WTC11 (cell line): ENCODE data around the gene TEDC2. TPM values are rescaled to one million over a fixed set of nuclear protein-coding genes. Genes with fewer than 3 reads are reported as not detected.

Source experiments
- ATAC-seq: fragments of 200-7000 bp; cut with Tn5 transposase; 2 replicates; pipeline ENCODE4 v1.10.0; 2021; ENCODE audit warnings: mild to moderate bottlenecking, moderate library complexity
- CTCF ChIA-PET: fragments of 300-600 bp; sonication (Branson Sonifier 250); formaldehyde crosslinking; loops from one replicate; lab custom pipeline; 2021; ENCODE audit warnings: antibody characterized with exemption; lab: Charles Lee
- POLR2A ChIA-PET: fragments of 350-600 bp; sonication (Branson Sonifier 250); formaldehyde crosslinking; loops from one replicate; lab custom pipeline; 2021; ENCODE audit warnings: antibody characterized with exemption; lab: Charles Lee
- DNase-seq: peaks from one replicate; pipeline ENCODE4 v3.0.0; 2021; ENCODE audit warnings: low spot score
- H3K27ac Mint-ChIP-seq: 2 replicates; pipeline ENCODE4 v1.8.0; 2021; ENCODE audit warnings: mixed read lengths
- H3K27me3 Mint-ChIP-seq: 2 replicates; pipeline ENCODE4 v1.8.0; 2021; ENCODE audit warnings: low read depth, mild to moderate bottlenecking, moderate library complexity, mixed read lengths
- H3K36me3 Mint-ChIP-seq: 2 replicates; pipeline ENCODE4 v1.8.0; 2021; ENCODE audit warnings: mixed read lengths
- H3K4me1 Mint-ChIP-seq: 2 replicates; pipeline ENCODE4 v1.8.0; 2022; ENCODE audit warnings: mixed read lengths
- H3K4me3 Mint-ChIP-seq: 2 replicates; pipeline ENCODE4 v1.8.0; 2021; ENCODE audit warnings: mild to moderate bottlenecking, moderate library complexity, mixed read lengths
- H3K9me3 Mint-ChIP-seq: 2 replicates; pipeline ENCODE4 v1.8.0; 2021; ENCODE audit warnings: mixed read lengths
- FOXK1 ChIP-seq: sonication (generic); formaldehyde crosslinking; IDR thresholded peaks from 2 replicates; pipeline ENCODE4 v1.8.0; 2022; ENCODE audit warnings: mild to moderate bottlenecking, moderate library complexity, missing genetic modification reagents
- IRF2 ChIP-seq: sonication (generic); formaldehyde crosslinking; IDR thresholded peaks from 2 replicates; pipeline ENCODE4 v1.8.0; 2022; ENCODE audit warnings: low read depth, missing genetic modification reagents, borderline replicate concordance
- JUN ChIP-seq: sonication (generic); formaldehyde crosslinking; IDR thresholded peaks from 2 replicates; pipeline ENCODE4 v1.8.0; 2023; ENCODE audit warnings: mild to moderate bottlenecking, missing genetic modification reagents
- NFE2L1 ChIP-seq: sonication (generic); formaldehyde crosslinking; IDR thresholded peaks from 2 replicates; pipeline ENCODE4 v1.8.1; 2023; ENCODE audit warnings: missing genetic modification reagents
- PRRX2 ChIP-seq: fragments of 250-450 bp; sonication (Bioruptor Pico); IDR thresholded peaks from 2 replicates; pipeline ENCODE4 v1.8.0; 2021; ENCODE audit warnings: mild to moderate bottlenecking
- SOX15 ChIP-seq: fragments of 250-450 bp; sonication (Bioruptor Pico); IDR thresholded peaks from 2 replicates; pipeline ENCODE4 v1.9.0; 2021; ENCODE audit warnings: mild to moderate bottlenecking
- SP1 ChIP-seq: sonication (generic); formaldehyde crosslinking; conservative IDR thresholded peaks from 2 replicates; pipeline ENCODE4 v1.8.1; 2022; ENCODE audit warnings: missing genetic modification reagents
- TP53 ChIP-seq: sonication (generic); formaldehyde crosslinking; IDR thresholded peaks from 2 replicates; pipeline ENCODE4 v1.8.1; 2023; ENCODE audit warnings: mild to moderate bottlenecking, missing genetic modification reagents
- ZNF232 ChIP-seq: sonication (generic); formaldehyde crosslinking; IDR thresholded peaks from 2 replicates; pipeline ENCODE4 v1.8.0; 2022; ENCODE audit warnings: mild to moderate bottlenecking, missing genetic modification reagents
- ZNF396 ChIP-seq: fragments of 250-450 bp; sonication (Bioruptor Pico); IDR thresholded peaks from 2 replicates; pipeline ENCODE4 v1.8.0; 2021; ENCODE audit warnings: mild to moderate bottlenecking, moderate library complexity, borderline replicate concordance
- ZNF423 ChIP-seq: fragments of 250-450 bp; sonication (Bioruptor Pico); IDR thresholded peaks from 2 replicates; pipeline ENCODE4 v2.1.2; 2022; ENCODE audit warnings: mild to moderate bottlenecking, moderate library complexity
- total RNA-seq: library from RNA; stranded (reverse); gene quantifications from 3 replicates; pipeline ENCODE4 v1.2.3, GENCODE V29; 2021
- TF ChIP-seq, protein P1 (sequence below): fragments of 250-450 bp; sonication (Bioruptor Pico); IDR thresholded peaks from 2 replicates; pipeline ENCODE4 v1.8.0; 2021; ENCODE audit warnings: mild to moderate bottlenecking
- TF ChIP-seq, protein P2 (sequence below): fragments of 250-450 bp; sonication (Bioruptor Pico); IDR thresholded peaks from 2 replicates; pipeline ENCODE4 v1.9.0; 2021; ENCODE audit warnings: mild to moderate bottlenecking
- TF ChIP-seq, protein P3 (sequence below): fragments of 250-450 bp; sonication (Bioruptor Pico); IDR thresholded peaks from 2 replicates; pipeline ENCODE4 v1.9.0; 2021; ENCODE audit warnings: moderate library complexity, mild to moderate bottlenecking, inconsistent platforms, borderline replicate concordance
- TF ChIP-seq, protein P4 (sequence below): sonication (generic); formaldehyde crosslinking; IDR thresholded peaks from 2 replicates; pipeline ENCODE4 v1.8.0; 2022; ENCODE audit warnings: mild to moderate bottlenecking, missing genetic modification reagents
- TF ChIP-seq, protein P5 (sequence below): sonication (generic); formaldehyde crosslinking; IDR thresholded peaks from 2 replicates; pipeline ENCODE4 v1.8.1; 2023; ENCODE audit warnings: mild to moderate bottlenecking, missing genetic modification reagents, moderate library complexity
- TF ChIP-seq, protein P6 (sequence below): sonication (generic); formaldehyde crosslinking; IDR thresholded peaks from 2 replicates; pipeline ENCODE4 v1.8.0; 2023; ENCODE audit warnings: mild to moderate bottlenecking, missing genetic modification reagents

The TEDC2 gene
- total RNA-seq, 1 experiment from 2014 or later = 61.6 TPM

DNA sequence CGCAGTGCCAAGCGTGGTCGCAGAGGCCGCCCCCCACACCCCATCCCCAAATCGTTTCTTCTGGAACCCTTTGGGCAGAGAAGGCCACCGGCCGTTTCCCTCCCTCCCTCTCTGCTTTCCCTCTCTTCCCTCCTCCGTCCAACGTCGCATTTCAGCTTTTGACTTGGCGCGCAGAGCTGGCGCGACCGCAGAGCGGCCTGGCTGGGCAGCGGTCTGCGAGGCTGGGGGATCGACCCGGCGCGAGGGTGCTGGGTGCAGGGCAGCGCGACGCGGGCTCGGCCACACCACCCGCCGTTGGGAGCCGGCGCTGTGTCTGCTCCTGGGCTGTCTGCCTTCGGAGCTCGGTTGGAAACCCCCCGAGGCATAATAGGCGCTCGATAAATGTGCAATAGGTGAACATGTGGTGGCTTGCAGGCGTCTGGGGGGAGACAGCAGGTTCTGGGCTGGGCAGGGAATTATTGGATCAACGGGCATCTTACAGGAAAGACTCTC lies 8.4 kb downstream of the TEDC2 start (continued):
- no peak for TF ChIP-seq SOX15 (CRISPR knock-in tag)
- TF ChIP-seq, protein P1, sequence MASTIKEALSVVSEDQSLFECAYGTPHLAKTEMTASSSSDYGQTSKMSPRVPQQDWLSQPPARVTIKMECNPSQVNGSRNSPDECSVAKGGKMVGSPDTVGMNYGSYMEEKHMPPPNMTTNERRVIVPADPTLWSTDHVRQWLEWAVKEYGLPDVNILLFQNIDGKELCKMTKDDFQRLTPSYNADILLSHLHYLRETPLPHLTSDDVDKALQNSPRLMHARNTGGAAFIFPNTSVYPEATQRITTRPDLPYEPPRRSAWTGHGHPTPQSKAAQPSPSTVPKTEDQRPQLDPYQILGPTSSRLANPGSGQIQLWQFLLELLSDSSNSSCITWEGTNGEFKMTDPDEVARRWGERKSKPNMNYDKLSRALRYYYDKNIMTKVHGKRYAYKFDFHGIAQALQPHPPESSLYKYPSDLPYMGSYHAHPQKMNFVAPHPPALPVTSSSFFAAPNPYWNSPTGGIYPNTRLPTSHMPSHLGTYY (CRISPR knock-in tag) = no peak
- no peak for TF ChIP-seq PRRX2 (CRISPR knock-in tag)
- TF ChIP-seq, protein P2, sequence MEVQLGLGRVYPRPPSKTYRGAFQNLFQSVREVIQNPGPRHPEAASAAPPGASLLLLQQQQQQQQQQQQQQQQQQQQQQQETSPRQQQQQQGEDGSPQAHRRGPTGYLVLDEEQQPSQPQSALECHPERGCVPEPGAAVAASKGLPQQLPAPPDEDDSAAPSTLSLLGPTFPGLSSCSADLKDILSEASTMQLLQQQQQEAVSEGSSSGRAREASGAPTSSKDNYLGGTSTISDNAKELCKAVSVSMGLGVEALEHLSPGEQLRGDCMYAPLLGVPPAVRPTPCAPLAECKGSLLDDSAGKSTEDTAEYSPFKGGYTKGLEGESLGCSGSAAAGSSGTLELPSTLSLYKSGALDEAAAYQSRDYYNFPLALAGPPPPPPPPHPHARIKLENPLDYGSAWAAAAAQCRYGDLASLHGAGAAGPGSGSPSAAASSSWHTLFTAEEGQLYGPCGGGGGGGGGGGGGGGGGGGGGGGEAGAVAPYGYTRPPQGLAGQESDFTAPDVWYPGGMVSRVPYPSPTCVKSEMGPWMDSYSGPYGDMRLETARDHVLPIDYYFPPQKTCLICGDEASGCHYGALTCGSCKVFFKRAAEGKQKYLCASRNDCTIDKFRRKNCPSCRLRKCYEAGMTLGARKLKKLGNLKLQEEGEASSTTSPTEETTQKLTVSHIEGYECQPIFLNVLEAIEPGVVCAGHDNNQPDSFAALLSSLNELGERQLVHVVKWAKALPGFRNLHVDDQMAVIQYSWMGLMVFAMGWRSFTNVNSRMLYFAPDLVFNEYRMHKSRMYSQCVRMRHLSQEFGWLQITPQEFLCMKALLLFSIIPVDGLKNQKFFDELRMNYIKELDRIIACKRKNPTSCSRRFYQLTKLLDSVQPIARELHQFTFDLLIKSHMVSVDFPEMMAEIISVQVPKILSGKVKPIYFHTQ (CRISPR knock-in tag) = no peak
- TF ChIP-seq, protein P3, sequence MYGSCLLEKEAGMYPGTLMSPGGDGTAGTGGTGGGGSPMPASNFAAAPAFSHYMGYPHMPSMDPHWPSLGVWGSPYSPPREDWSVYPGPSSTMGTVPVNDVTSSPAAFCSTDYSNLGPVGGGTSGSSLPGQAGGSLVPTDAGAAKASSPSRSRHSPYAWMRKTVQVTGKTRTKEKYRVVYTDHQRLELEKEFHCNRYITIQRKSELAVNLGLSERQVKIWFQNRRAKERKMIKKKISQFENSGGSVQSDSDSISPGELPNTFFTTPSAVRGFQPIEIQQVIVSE (CRISPR knock-in tag) = no peak

DNA sequence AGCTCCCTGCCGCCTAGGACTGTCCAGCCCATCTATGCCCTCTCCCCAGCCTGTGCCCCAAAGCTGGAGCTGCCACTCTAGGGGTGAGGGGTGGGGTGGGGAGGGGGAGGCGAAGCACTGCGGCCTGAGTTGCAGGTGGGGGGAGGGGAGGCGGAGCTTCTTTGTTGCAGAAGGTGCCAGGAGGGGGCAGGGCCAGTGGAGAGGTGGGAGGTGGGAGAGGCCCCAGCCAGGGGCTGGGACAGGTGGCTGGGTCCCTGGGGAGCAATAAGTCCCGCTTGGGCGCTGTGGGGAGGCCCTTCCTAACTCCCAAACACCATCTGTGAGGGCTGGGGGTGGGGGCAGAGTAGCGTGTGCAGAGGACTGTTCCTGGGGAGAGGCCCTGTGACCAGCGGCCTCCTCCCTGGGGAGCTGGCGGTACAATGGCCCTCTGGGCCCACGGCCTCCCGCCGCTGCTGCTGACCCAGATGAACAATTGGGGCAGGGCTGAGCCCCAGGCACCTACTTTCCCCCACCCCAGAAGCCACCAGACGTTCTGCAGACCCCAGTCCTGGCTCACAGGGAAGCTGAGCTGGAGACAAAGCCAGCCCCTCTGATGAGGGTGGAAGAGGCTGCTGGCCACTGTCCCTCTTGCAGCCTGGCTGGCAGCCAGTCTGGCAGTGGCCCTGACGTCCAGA lies 9.0 kb downstream of the TEDC2 start:
- H3K9me3 Mint-ChIP-seq = no peaks in the 10 kb centered on the region
- ATAC-seq (peak; percentile 4), DNase-seq (peak; percentile 30)
- POLR2A ChIA-PET = interaction anchor here (0.6 to 3.3 kb wide), 5 partner anchors 9 to 51 kb away, joined by 3 to 15 read pairs (median 4); partner anchors contain the start of genes AMDHD2 and TEDC2
- no peak overlapping the region for H3K27ac Mint-ChIP-seq
- TF ChIP-seq TP53 (CRISPR knock-in tag) (no peak), IRF2 (no peak), ZNF396 (CRISPR knock-in tag) (no peak), FOXK1 (CRISPR knock-in tag) (no peak), NFE2L1 (CRISPR knock-in tag) (no peak), SP1 (CRISPR knock-in tag) (0 out of 2 replicates have a peak, but pooled peaks have one; percentile 13), ZNF232 (CRISPR knock-in tag) (no peak), JUN (no peak), ZNF423 (CRISPR knock-in tag) (peak; percentile 77)
- TF ChIP-seq, protein P4, sequence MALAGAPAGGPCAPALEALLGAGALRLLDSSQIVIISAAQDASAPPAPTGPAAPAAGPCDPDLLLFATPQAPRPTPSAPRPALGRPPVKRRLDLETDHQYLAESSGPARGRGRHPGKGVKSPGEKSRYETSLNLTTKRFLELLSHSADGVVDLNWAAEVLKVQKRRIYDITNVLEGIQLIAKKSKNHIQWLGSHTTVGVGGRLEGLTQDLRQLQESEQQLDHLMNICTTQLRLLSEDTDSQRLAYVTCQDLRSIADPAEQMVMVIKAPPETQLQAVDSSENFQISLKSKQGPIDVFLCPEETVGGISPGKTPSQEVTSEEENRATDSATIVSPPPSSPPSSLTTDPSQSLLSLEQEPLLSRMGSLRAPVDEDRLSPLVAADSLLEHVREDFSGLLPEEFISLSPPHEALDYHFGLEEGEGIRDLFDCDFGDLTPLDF (CRISPR knock-in tag) = no peak
- TF ChIP-seq, protein P5, sequence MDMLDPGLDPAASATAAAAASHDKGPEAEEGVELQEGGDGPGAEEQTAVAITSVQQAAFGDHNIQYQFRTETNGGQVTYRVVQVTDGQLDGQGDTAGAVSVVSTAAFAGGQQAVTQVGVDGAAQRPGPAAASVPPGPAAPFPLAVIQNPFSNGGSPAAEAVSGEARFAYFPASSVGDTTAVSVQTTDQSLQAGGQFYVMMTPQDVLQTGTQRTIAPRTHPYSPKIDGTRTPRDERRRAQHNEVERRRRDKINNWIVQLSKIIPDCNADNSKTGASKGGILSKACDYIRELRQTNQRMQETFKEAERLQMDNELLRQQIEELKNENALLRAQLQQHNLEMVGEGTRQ (CRISPR knock-in tag) = no peak
- TF ChIP-seq, protein P6, sequence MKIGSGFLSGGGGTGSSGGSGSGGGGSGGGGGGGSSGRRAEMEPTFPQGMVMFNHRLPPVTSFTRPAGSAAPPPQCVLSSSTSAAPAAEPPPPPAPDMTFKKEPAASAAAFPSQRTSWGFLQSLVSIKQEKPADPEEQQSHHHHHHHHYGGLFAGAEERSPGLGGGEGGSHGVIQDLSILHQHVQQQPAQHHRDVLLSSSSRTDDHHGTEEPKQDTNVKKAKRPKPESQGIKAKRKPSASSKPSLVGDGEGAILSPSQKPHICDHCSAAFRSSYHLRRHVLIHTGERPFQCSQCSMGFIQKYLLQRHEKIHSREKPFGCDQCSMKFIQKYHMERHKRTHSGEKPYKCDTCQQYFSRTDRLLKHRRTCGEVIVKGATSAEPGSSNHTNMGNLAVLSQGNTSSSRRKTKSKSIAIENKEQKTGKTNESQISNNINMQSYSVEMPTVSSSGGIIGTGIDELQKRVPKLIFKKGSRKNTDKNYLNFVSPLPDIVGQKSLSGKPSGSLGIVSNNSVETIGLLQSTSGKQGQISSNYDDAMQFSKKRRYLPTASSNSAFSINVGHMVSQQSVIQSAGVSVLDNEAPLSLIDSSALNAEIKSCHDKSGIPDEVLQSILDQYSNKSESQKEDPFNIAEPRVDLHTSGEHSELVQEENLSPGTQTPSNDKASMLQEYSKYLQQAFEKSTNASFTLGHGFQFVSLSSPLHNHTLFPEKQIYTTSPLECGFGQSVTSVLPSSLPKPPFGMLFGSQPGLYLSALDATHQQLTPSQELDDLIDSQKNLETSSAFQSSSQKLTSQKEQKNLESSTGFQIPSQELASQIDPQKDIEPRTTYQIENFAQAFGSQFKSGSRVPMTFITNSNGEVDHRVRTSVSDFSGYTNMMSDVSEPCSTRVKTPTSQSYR (CRISPR knock-in tag) = 0 out of 2 replicates have a peak, but pooled peaks have one; percentile 12
- no peaks in the 10 kb centered on the region for H3K36me3 Mint-ChIP-seq
- peaks cover 38% of the 10 kb centered on the region for H3K27me3 Mint-ChIP-seq
- CTCF ChIA-PET = interaction anchor here (0.5 to 5.9 kb wide), 7 partner anchors 9 to 589 kb away, joined by 3 to 53 read pairs (median 3); partner anchors contain the start of genes DNASE1L2, ECI1 and TEDC2
- peaks cover 19% of the 10 kb centered on the region for H3K4me1 Mint-ChIP-seq
- peak overlapping the region; percentile 59 for H3K4me3 Mint-ChIP-seq
